Ecto neural progenitor cell (in vitro differentiated cells): Measurements from ENCODE around the gene SDSL.

Experiments
- DNase-seq: peaks from one replicate; pipeline ENCODE4 v3.0.0-alpha.2; 2018; ENCODE audit warnings: low spot score

The SDSL gene

DNA sequence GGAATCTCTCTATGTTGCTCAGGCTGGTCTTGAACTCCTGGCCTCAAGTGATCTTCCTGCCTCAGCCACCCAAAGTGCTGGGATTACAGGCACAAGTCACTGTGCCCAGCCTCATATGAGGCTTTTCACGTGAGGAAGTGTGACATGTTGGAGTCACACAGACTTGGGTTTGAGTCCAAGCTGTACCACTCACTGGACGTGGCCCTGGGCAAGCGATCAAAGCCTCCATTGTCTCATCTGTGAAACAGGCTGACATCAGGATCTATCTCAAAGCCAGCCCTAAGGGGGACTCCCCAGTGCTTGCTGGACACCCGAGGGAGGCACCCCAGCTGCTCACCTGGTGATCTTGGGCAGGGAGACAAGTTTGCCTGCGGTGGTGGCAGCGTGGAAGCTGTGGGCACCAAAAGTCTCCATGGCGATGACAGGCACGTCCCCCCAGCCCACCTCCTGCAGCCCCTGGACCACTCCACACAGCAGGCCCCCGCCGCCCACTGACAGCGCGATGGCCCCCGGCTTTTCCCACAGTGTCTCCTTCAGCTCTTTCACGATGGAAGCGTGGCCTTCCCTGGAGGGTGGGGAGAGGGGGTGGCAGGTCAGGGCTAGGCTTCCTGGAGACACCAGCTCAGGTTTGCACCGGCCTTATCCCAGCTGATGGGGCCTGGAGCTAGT, 25.2 kb upstream of the SDSL start:
- DNase-seq: no peak

GRCh38 chr12:113397497-113398197, 24.5 kb upstream of the SDSL start:
- DNase-seq: no peak

- no peak for DNase-seq
Measured at GRCh38 chr12:113398346-113399290, 23.6 kb upstream of the SDSL start.

DNA sequence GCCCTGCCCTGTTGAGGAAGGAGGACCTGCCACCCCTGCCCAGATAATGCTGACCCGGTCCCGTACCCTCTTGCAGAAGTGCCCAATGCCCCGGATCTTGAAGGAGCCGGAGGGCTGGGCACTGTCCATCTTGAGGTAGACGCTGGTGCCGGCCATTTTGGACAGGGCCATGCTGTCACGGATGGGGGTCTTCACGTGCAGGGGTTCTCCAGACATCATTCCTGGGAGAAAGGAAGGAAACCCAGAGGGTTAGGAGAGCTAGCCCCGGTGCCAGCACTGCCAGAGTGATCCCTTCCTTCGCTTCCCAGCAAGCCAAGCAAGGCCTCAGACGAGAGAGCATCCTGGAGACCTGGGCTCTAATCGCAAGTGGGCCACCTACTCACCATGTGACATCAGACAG, 22.7 kb upstream of the SDSL start:
- DNase-seq: no peak

GRCh38 chr12:113400362-113400761, 21.8 kb upstream of the SDSL start:
- no peak for DNase-seq

DNA sequence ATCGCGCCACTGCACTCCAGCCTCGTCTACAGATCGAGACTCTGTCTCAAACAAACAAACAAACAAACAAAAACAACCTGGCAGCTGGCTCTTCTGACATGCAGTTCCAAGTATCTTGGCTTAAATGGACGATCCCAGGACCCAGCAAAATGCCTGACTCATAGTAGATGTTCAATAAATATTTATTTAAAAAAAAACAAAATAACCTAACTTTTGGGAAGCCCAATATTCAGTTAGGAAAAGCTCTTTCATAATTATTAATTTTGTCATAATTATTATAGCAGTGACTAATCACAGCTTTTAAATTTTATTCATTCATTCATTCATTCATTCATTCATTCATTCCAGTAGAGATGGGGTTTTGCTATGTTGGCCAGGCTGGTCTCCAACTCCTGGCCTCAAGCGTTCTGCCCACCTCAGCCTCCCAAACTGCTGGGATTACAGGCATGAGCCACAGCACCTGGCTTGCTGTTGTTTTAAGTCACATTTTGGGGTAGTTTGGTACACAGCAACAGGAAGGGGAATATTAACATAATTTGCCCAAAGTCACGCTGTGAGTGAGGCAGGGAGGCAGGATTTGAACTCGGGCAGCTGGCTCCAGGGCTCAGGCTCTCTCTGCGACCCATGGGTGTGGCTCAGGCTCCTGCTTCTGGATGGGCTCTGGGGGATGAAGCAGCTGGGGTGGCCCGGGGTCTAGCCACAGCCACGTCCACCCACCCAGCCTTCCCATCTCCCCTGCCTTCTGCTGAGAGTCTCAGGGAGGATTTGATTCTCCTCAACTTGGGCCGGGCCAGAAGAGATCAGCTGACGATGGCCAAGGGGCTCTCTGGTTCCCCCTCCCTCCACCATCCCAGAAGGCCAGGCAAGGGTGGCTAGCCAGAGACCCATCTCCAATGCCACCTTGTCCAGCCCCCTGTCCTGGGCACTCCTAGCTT, 20.8 kb upstream of the SDSL start:
- no peak for DNase-seq

GRCh38 chr12:113402586-113403260, 19.5 kb upstream of the SDSL start:
- DNase-seq: no peak

GRCh38 chr12:113403435-113404415, 18.5 kb upstream of the SDSL start, which contains the start of gene SDS:
Gene SDS (minus strand): TSS chr12:113403887. CDS start chr12:113399708, 4,179 bp downstream.
- no peak for DNase-seq

GRCh38 chr12:113405694-113406093, 16.5 kb upstream of the SDSL start:
- no peak for DNase-seq

DNA sequence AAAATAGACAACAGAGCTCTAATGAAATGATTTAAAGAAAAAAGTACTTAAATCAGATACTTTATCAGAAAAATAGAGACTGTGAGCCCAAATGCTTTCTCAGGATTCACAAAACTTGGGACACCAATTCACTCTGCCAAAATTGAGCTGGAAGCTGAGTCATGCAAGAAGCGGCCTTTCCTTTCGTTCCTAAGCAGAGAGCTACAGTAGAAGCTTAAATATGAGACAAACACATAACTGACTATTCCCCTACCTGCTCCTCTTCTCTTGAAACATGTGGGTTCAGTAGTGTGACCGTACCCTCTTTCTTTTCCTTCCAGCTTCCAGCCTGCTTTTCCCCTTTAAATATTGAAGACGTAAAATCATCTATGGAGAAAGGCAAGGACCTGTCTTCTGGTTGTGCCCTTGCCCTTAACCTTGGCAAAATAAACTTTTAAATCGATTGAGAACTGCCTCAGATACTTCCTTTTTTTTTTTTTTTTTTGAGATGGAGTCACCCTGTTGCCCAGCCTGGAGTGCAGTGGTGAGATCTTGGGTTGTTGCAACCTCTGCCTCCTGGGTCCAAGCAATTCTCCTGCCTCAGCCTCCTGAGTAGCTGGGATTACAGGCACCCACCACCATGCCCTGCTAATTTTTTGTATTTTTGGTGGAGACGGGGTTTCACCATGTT, 14.1 kb upstream of the SDSL start:
- DNase-seq: no peak

- DNase-seq: no peak
Measured at GRCh38 chr12:113408756-113409298, 13.4 kb upstream of the SDSL start.

GRCh38 chr12:113409462-113410124, 12.6 kb upstream of the SDSL start:
- no peak for DNase-seq

- DNase-seq: no peak
Measured at GRCh38 chr12:113413488-113413939, 8.7 kb upstream of the SDSL start.

DNA sequence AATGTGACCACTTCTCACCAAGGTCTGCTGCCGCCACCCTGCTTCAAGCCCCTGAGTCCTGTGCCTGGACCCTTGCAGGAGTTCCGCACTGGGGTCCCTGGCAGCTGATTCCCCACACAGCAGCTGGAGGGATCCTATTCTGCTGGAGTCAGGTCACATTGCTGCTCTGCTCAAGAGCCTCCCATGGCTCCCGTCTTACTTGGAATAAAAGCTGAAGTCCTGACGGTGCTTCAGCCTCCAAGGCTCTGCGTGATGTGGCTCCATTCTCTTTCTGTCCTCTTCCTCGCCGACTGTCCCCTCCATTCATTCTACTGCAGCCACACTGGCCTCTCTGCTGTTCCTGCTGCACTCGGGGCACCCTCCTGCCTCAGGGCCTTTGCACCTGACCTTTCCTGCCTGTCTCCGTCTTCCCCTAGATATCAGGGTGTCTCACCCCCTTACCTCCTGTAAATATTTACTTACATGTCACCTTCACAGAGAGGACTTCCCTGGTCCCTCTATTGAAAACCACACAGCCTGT, 7.6 kb upstream of the SDSL start:
- DNase-seq: no peak

DNA sequence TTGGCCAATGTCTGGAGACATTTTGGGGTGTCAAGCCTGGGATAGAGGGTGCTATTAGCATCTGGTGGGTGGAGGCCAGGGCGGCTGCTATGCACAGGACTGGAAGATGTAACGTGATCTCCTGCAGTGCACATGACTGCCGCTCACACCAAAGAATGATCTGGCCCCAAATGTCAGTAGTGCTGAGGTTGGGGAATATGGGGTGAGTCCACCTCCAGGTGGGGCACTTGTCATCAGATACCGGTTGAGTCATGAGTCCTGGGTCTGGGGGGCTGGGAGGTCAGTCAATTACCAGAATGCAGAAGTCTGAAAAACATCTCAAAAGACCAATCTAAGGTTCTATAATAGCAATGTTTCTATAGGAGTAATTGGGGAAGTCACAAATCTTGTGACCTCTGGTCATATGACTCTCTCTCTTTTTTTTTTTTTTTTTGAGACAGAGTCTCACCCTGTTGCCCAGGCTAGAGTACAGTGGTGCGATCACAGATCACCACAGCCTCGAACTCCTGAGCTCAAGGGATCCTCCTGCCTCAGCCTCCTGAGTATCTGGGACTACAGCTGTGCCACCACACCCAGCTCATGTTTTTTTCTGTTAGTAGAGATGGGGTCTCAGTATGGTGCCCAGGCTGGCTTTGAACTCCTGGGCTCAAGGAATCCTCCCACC, 6.0 kb upstream of the SDSL start:
- no peak for DNase-seq

DNA sequence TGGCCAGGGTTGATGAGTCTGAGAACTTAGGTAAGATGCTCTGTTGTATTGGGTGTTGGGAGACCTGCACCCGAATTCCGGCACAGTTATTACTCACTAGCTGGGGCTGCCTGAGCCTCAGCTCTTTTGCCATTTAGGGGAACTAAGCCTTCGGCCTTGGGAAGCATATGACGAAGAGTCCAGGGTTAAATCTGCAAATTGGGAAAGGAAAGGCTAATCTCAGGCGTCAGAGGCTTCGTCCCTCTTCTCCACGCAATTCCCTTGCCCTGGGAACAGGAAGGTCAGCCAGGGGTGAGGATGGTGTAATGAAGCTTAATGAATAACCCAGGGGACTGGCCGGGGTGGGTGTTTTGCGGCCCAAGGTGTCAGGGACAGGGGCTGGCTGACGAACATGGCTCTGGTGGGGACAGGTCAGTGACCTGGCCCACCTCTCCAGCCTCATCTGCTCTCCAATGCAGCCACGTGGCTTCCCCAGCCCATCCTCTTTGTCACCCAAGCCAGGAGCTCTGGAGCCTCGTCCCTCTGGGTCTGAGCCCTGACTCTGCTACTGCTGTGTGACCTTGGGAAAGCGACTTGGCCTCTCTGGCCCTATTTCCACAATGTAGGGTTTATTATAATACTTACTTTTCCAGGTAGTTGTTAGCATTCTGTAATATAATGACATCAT, 3.8 kb upstream of the SDSL start:
- DNase-seq: no peak
